Tibial artery (tissue), 4 donors: ENCODE results near the gene FBXO42.
A peak's percentile ranks its signal among the peaks of the same experiment; 100 is the strongest.
"Not testable (repeated sequence)": the region's sequence is repeated elsewhere in the genome, so short reads cannot be mapped to it uniquely, and the experiment has no call there.

Experiments used
- DNase-seq, 2 donors: peaks; one replicate each; pipeline ENCODE4 v3.0.0-alpha.2; 2019
- H3K27ac ChIP-seq, 2 donors: fragments of 200-600 bp; sonication (generic) in 1 of 2; 1 replicate in 1 of 2; 2 replicates in 1 of 2; pipeline ENCODE4 v1.5.1; 2018 to 2019; ENCODE audit warnings: mild to moderate bottlenecking in 1 of 2
- H3K27me3 ChIP-seq, 2 donors: fragments of 200-600 bp; sonication (generic) in 1 of 2; one replicate each; pipeline versions ENCODE4 v1.5.1 to v1.6.0; 2016 to 2019
- H3K36me3 ChIP-seq, 3 donors: fragments of 200-600 bp; sonication (generic) in 2 of 3; one replicate each; pipeline ENCODE4 v1.5.1; 2016 to 2019; ENCODE audit warnings: mild to moderate bottlenecking in 2 of 3
- H3K4me1 ChIP-seq, 4 donors: fragments of 200-600 bp; sonication (generic) in 2 of 4; 1 replicate in 3 of 4; 2 replicates in 1 of 4; pipeline ENCODE4 v1.5.1; 2016 to 2019
- H3K4me3 ChIP-seq, 2 donors: fragments of 200-600 bp; sonication (generic) in 1 of 2; 1 replicate in 1 of 2; 2 replicates in 1 of 2; pipeline ENCODE4 v1.5.1; 2018 to 2019; ENCODE audit warnings: mild to moderate bottlenecking in 2 of 2
- H3K9me3 ChIP-seq, 3 donors: fragments of 200-600 bp; sonication (generic) in 1 of 3; one replicate each; pipeline ENCODE4 v1.5.1; 2016 to 2019
- intact Hi-C: fragments of 100-400 bp; cut with DNase I; formaldehyde crosslinking; loops from one replicate; pipeline ENCODE4 v1.15.0; 2023; ENCODE audit warnings: low total_unique reads
- TF ChIP-seq, protein P1 (sequence below), 2 experiments: fragments of 200-600 bp in 1 of 2; fragments of 450-650 bp in 1 of 2; IDR thresholded peaks; one replicate each; pipeline ENCODE4 v1.5.1; 2017 to 2019; ENCODE audit warnings: antibody characterized with exemption in 2 of 2, mild to moderate bottlenecking in 1 of 2, moderate library complexity in 1 of 2

The FBXO42 gene

DNA sequence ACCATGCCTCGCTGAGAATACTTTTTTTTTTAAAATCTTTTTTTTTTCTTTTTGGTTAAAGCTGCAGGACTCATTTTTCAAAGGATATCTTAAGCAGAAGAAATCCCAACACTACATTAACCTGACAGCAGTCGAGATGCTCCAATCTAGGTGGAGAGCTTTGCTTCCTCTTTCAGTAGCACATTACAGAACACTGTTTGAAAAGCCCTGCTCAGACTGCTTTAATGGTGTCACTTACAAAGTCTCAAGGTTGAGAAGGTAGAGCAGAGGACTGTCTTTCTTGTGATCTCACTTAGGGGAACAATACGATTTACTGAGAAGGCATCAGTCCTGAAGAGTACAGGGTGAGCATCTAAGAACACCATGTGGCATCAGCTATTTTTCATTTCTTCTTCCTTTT lies 94.3 kb downstream of the FBXO42 start:
- intact Hi-C loops: no loop called here
- peaks cover 0 to 79% (median 14%) of the 10 kb centered on the region in 4 donors for H3K4me1 ChIP-seq

DNA sequence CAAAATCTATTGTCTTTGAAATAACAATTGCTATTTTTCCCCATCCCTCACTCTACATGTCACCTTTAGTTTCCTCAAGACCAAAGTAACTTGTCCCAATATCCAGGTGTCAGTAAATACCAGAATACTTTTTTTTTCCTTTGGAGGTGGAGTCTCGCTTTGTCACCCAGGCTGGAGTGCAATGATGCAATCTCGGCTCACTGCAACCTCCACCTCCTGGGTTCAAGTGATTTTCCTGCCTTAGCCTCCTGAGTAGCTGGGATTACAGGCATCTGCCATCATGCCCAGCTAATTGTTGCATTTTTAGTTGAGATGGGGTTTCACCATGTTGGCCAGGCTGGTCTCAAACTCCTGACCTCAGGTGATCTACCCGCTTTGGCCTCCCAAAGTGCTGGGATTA lies 94.7 kb downstream of the FBXO42 start:
- Histone ChIP-seq H3K36me3 (peaks cover 25 to 39% (median 37%) of the 10 kb centered on the region in 3 donors), H3K4me1 (peaks cover 0 to 79% (median 16%) of the 10 kb centered on the region in 4 donors)
- DNase-seq, H3K9me3 ChIP-seq, H3K4me3 ChIP-seq, H3K27me3 ChIP-seq, intact Hi-C loops, H3K27ac ChIP-seq: not testable (repeated sequence)

More for the DNA sequence above, 94.3 kb downstream of the FBXO42 start:
- no peaks in the 10 kb centered on the region for H3K9me3 ChIP-seq
- TF ChIP-seq, protein P1, sequence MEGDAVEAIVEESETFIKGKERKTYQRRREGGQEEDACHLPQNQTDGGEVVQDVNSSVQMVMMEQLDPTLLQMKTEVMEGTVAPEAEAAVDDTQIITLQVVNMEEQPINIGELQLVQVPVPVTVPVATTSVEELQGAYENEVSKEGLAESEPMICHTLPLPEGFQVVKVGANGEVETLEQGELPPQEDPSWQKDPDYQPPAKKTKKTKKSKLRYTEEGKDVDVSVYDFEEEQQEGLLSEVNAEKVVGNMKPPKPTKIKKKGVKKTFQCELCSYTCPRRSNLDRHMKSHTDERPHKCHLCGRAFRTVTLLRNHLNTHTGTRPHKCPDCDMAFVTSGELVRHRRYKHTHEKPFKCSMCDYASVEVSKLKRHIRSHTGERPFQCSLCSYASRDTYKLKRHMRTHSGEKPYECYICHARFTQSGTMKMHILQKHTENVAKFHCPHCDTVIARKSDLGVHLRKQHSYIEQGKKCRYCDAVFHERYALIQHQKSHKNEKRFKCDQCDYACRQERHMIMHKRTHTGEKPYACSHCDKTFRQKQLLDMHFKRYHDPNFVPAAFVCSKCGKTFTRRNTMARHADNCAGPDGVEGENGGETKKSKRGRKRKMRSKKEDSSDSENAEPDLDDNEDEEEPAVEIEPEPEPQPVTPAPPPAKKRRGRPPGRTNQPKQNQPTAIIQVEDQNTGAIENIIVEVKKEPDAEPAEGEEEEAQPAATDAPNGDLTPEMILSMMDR (IDR thresholded peaks at IDR 0.05): no peak
- DNase-seq: no peak
- no peak overlapping the region for H3K27ac ChIP-seq
- H3K4me3 ChIP-seq: no peak overlapping the region
- H3K36me3 ChIP-seq: peaks cover 25 to 35% (median 35%) of the 10 kb centered on the region in 3 donors
- no peaks in the 10 kb centered on the region for H3K27me3 ChIP-seq

DNA sequence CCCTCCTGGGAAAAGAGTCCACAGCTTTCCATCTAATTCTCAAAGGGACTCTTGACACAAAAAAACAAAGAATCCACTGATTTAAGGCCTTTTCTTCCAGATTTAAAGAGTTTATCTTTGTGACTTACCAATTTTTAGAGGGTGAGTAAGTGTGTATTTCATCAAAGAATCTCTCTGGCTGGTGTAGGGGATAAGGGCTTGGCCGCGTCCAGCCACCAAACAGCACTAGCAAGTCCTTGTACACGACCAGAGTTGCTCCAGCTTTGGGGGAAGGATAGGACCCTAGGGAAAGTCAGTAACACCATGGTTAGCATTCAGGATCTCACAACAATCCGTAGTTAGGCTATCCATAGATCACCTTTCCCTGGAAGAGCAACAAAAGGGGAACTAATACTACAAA lies 95.8 kb downstream of the FBXO42 start:
- TF ChIP-seq, protein P1 (IDR thresholded peaks at IDR 0.05): no peak
- peaks cover 0 to 82% (median 18%) of the 10 kb centered on the region in 4 donors for H3K4me1 ChIP-seq
- H3K27ac ChIP-seq: peak overlapping the region in 1 of 2 donors; percentile 5
- intact Hi-C loops: no loop called here
- H3K36me3 ChIP-seq: peaks cover 36 to 50% (median 46%) of the 10 kb centered on the region in 3 donors
- H3K4me3 ChIP-seq: no peak overlapping the region
- DNase-seq: no peak
- no peaks in the 10 kb centered on the region for H3K27me3 ChIP-seq
- no peaks in the 10 kb centered on the region for H3K9me3 ChIP-seq

DNA sequence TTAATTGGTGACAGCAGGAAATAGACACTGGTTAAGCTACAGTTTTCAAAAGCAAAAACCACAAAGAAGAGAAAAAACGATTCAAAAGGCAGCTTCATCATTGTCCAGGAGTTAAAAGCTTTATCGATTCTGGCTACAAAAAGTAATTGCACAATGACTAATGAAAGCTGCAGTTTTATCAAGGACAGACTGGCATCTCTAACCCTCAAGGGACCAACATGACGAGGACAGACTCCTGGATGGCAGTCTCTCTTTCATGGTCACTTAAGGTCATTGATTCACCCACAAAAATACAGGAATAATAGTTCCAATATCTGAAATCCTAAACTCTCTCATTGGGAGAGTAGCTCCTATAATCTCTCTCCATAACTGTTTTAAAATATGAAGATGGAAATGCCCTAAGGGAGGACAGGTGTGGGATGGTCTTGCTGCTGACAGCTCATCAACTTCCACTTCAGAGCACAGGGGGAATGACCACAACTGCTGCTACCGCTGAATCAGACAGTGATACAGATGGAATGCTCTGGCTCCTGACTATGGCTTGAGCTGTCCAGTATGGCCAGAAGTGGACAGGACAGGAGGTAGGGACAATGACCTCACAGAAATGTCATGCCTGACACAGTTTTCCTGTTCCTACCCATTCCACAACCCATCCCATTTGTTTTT lies 97.9 kb downstream of the FBXO42 start:
- DNase-seq: peak; percentile 14 to 29
- TF ChIP-seq, protein P1 (IDR thresholded peaks at IDR 0.05): no peak
- Histone ChIP-seq H3K36me3 (peaks cover 42 to 58% (median 53%) of the 10 kb centered on the region in 3 donors), H3K27me3 (no peaks in the 10 kb centered on the region), H3K9me3 (no peaks in the 10 kb centered on the region), H3K4me1 (peaks cover 0 to 84% (median 34%) of the 10 kb centered on the region in 4 donors), H3K27ac (peak overlapping the region; percentile 26 to 83), H3K4me3 (no peak overlapping the region)
- intact Hi-C loops: no loop called here

- DNase-seq: peak; percentile 11 to 38
- intact Hi-C loops: no loop called here
- H3K27me3 ChIP-seq: no peaks in the 10 kb centered on the region
- H3K4me3 ChIP-seq: no peak overlapping the region
- peak overlapping the region; percentile 77 to 83 for H3K27ac ChIP-seq
- H3K9me3 ChIP-seq: no peaks in the 10 kb centered on the region
- H3K4me1 ChIP-seq: peaks cover 0 to 84% (median 39%) of the 10 kb centered on the region in 4 donors
- H3K36me3 ChIP-seq: peaks cover 42 to 58% (median 53%) of the 10 kb centered on the region in 3 donors
- TF ChIP-seq, protein P1 (IDR thresholded peaks at IDR 0.05): no peak
Observed at GRCh38 chr1:16253332-16253922, 98.9 kb downstream of the FBXO42 start.

DNA sequence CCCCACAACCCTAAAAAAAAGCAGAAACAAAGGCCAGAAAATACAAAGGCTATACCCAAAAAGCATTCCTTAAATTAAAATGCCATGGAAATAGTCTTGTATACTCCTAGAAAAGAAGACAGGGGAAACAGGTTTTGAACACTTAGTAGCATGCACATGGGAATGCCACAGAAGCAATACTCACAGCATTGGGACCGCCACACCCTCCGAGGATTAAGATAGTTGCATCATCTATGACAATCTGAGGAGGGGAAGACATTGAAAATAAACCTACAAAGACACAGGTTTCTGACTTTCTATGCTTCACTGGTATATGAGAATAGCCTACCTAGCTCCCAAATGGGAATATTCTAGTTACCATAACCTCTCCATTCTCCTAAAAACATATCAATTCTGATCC lies 99.4 kb downstream of the FBXO42 start:
- peaks cover 42 to 58% (median 53%) of the 10 kb centered on the region in 3 donors for H3K36me3 ChIP-seq
- no peak overlapping the region for H3K4me3 ChIP-seq
- peak overlapping the region; percentile 77 to 83 for H3K27ac ChIP-seq
- no peaks in the 10 kb centered on the region for H3K27me3 ChIP-seq
- DNase-seq: peak; percentile 10 to 38
- peaks cover 0 to 86% (median 44%) of the 10 kb centered on the region in 4 donors for H3K4me1 ChIP-seq
- intact Hi-C loops: no loop called here
- TF ChIP-seq, protein P1 (IDR thresholded peaks at IDR 0.05): no peak
- H3K9me3 ChIP-seq: no peaks in the 10 kb centered on the region
